Measurements from ENCODE around the gene PLA2G2F. TPM values are rescaled to one million over a fixed set of nuclear protein-coding genes. Genes with fewer than 3 reads are reported as not detected.
A peak's percentile ranks its signal among the peaks of the same experiment; 100 is the strongest.

PLA2G2F gene
- total RNA-seq, 2 experiments from 2014 or later: not detected

DNA sequence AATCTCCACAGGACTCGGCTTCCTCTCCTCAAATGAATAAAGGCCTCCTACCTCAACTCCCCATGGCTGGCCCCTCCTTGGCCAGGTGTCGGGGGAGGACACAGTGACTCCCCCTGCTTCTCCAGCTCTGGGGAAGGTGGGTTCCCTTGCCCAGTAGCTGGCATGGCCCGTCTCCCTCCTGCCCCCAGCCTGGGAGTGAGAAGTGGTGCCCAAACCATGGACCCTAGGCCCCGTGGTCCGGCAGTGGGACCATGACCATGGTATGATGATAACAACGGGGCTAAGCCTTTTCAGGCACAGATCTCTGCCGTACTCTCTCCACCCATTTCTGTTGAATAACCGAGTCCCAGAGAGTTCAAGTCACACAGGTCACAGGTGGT lies 11.2 kb downstream of the PLA2G2F start:
- CTCF ChIA-PET: interaction anchor here (2.2 to 5.8 kb wide), 2 partner anchors 49 to 232 kb away, joined by 8 to 74 read pairs; no protein-coding TSS in a partner anchor
- Mint-ChIP-seq H3K27ac (no peak overlapping the region), H3K4me3 (no peak overlapping the region), H3K27me3 (ENCODE audit: low read depth) (no peaks in the 10 kb centered on the region), H3K9me3 (ENCODE audit: insufficient read depth) (no peaks in the 10 kb centered on the region), H3K4me1 (ENCODE audit: low read depth) (peaks cover 19% of the 10 kb centered on the region), H3K36me3 (ENCODE audit: low read depth) (no peaks in the 10 kb centered on the region)
- POLR2A ChIA-PET: no interaction called here
- no peak for DNase-seq
- no peak for ATAC-seq

DNA sequence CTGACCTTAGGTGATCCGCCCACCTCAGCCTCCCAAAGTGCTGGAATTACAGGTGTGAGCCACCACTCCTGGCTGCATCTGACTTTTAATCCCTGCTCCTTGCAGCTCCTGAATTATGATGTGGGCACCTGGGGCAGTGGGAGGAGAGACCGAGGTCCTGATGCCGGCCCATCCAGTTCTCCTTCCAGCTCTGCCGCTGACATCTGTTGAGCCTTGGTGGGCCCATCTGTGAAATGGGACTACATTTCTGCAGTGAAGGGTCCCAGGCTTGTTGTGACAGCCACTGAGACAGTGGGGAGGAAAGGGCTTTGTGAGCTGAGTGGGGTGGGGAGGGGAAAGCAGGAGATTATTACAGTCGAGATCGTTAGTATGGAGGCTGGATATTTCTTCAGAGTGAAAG lies 11.8 kb downstream of the PLA2G2F start:
- CTCF ChIA-PET: interaction anchor here (1.0 to 5.8 kb wide), 6 partner anchors 37 to 284 kb away, joined by 3 to 74 read pairs (median 6); no protein-coding TSS in a partner anchor
- no peaks in the 10 kb centered on the region for H3K27me3 Mint-ChIP-seq (ENCODE audit: low read depth)
- DNase-seq: no peak
- peaks cover 19% of the 10 kb centered on the region for H3K4me1 Mint-ChIP-seq (ENCODE audit: low read depth)
- H3K36me3 Mint-ChIP-seq (ENCODE audit: low read depth): no peaks in the 10 kb centered on the region
- ATAC-seq: no peak
- no peak overlapping the region for H3K27ac Mint-ChIP-seq
- POLR2A ChIA-PET: no interaction called here
- no peaks in the 10 kb centered on the region for H3K9me3 Mint-ChIP-seq (ENCODE audit: insufficient read depth)
- H3K4me3 Mint-ChIP-seq: no peak overlapping the region

DNA sequence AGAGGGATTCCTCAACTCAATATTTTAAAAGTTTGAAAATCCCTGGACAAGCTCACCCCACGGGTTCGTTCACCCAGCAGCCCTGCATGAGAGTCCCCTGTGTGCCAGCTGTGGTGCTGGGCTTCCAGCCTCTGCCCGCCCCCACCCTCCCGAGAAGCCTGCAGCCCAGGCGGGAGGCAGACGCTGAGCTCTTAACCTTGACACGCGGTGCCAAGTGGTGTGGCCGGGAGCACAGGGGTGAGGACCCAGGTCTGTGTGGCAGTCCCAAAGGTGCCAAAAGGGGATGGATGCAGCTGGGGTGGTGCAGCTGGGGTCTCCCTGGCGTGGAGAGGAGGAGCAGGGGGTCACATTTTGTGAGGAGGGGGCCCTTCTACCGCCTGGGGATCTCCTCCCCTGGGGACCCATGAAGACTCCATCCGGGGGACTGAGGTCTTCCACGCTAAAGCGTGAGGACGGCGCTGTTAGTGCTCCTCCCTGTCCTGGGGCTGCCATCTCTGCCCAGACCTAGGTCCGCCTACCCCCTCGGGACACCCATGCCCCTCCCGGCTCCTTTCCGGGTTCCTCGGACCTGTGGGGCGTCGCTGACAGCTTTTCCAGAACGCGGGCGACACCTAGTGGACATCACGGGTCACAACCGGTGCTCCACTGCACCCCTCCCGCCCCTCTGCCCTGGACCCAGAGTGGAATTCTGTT lies 12.9 kb downstream of the PLA2G2F start:
- DNase-seq: peak; percentile 85
- Mint-ChIP-seq H3K36me3 (ENCODE audit: low read depth) (no peaks in the 10 kb centered on the region), H3K27ac (peak overlapping the region; percentile 80), H3K27me3 (ENCODE audit: low read depth) (no peaks in the 10 kb centered on the region), H3K9me3 (ENCODE audit: insufficient read depth) (no peaks in the 10 kb centered on the region), H3K4me1 (ENCODE audit: low read depth) (peaks cover 19% of the 10 kb centered on the region), H3K4me3 (peak overlapping the region; percentile 61)
- ATAC-seq: peak; percentile 93
- ChIA-PET CTCF (interaction anchor here (0.6 to 5.8 kb wide), 22 partner anchors 8 to 458 kb away, joined by 3 to 74 read pairs (median 4); partner anchors contain the start of gene OTUD3), POLR2A (interaction anchor here (0.6 kb wide), 1 partner anchor 175 kb away, joined by 3 read pairs; no protein-coding TSS in a partner anchor)

DNA sequence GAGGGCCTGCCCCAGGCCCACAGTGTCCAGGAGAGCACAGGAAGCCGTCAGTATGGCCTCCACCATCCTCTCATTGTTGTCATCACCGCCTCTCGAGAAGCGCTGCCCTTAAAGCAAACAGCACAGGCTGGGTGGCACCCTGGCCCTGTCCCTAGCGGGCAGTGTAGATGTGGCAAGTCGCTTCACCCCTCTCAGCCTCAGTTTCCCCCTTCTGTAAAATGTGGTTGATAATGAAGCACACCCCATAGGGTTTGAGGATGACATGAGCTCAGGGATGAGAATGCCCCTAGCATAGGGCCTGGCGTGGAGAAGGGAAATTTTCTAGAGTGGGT lies 13.4 kb downstream of the PLA2G2F start:
- DNase-seq (no peak), ATAC-seq (no peak)
- ChIA-PET CTCF (interaction anchor here (0.7 to 5.8 kb wide), 11 partner anchors 9 to 270 kb away, joined by 3 to 74 read pairs (median 6); partner anchors contain the start of gene OTUD3), POLR2A (interaction anchor here (0.6 kb wide), 1 partner anchor 175 kb away, joined by 3 read pairs; no protein-coding TSS in a partner anchor)
- Mint-ChIP-seq H3K27me3 (ENCODE audit: low read depth) (no peaks in the 10 kb centered on the region), H3K4me1 (ENCODE audit: low read depth) (peaks cover 19% of the 10 kb centered on the region), H3K4me3 (peak overlapping the region; percentile 61), H3K36me3 (ENCODE audit: low read depth) (no peaks in the 10 kb centered on the region), H3K27ac (no peak overlapping the region), H3K9me3 (ENCODE audit: insufficient read depth) (no peaks in the 10 kb centered on the region)

DNA sequence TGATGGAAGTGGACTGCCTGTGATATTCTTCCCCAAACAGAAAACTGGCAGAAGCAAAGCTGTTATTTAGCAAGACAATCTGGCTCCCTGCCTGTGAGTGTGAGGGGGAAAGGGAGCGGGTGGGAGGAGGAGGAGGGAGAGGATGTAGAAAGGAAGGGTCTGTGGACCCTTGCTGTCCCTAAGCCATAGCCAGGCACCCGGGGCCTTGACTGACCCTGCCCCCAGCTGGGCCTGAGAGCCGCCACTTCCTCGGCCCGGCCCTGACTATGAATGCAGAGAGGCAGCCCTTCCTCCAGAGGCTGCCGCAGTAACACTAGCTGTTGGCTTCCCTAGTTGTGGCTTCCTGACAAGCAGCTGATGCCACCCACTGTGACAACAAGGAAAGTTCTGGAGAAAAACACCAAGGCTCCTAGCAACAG lies 13.9 kb downstream of the PLA2G2F start:
- no peaks in the 10 kb centered on the region for H3K27me3 Mint-ChIP-seq (ENCODE audit: low read depth)
- no peaks in the 10 kb centered on the region for H3K36me3 Mint-ChIP-seq (ENCODE audit: low read depth)
- H3K27ac Mint-ChIP-seq: no peak overlapping the region
- ATAC-seq (no peak), DNase-seq (no peak)
- ChIA-PET CTCF (interaction anchor here (0.7 to 5.8 kb wide), 9 partner anchors 9 to 271 kb away, joined by 3 to 74 read pairs (median 6); partner anchors contain the start of gene OTUD3), POLR2A (interaction anchor here (0.6 kb wide), 1 partner anchor 176 kb away, joined by 3 read pairs; no protein-coding TSS in a partner anchor)
- no peaks in the 10 kb centered on the region for H3K9me3 Mint-ChIP-seq (ENCODE audit: insufficient read depth)
- H3K4me3 Mint-ChIP-seq: no peak overlapping the region
- peaks cover 19% of the 10 kb centered on the region for H3K4me1 Mint-ChIP-seq (ENCODE audit: low read depth)

DNA sequence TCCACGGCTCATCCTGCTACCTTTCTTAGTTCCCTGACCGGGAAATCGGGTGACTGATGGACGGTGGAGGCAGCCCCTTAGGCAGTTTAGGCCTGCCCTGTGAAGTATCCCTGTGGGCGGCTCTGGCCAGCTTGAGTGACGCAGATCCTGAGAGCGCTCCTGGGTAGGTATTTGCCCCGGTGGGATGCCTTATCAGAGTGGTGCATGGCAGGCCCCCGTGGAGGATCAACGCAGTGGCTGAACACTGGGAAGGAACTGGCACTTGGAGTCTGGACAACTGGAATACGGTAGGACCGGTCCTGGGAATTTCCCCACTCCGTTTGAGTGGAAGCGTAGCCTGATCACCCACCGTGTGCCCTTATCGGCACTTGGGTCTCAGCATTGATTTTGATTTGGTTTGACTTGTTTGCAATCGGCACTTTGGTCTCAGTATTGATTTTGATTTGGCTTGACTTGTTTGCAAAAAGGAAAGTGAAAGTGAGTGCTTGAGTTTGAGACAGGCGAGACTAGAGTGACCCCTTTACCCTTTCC lies 15.2 kb downstream of the PLA2G2F start:
- no peak overlapping the region for H3K4me3 Mint-ChIP-seq
- H3K36me3 Mint-ChIP-seq (ENCODE audit: low read depth): no peaks in the 10 kb centered on the region
- ChIA-PET CTCF (interaction anchor here (1.5 to 5.8 kb wide), 3 partner anchors 8 to 236 kb away, joined by 6 to 74 read pairs (median 17); no protein-coding TSS in a partner anchor), POLR2A (no interaction called here)
- ATAC-seq (no peak), DNase-seq (no peak)
- peak overlapping the region; percentile 51 for H3K27ac Mint-ChIP-seq
- H3K27me3 Mint-ChIP-seq (ENCODE audit: low read depth): no peaks in the 10 kb centered on the region
- H3K9me3 Mint-ChIP-seq (ENCODE audit: insufficient read depth): no peaks in the 10 kb centered on the region
- H3K4me1 Mint-ChIP-seq (ENCODE audit: low read depth): peaks cover 19% of the 10 kb centered on the region

DNA sequence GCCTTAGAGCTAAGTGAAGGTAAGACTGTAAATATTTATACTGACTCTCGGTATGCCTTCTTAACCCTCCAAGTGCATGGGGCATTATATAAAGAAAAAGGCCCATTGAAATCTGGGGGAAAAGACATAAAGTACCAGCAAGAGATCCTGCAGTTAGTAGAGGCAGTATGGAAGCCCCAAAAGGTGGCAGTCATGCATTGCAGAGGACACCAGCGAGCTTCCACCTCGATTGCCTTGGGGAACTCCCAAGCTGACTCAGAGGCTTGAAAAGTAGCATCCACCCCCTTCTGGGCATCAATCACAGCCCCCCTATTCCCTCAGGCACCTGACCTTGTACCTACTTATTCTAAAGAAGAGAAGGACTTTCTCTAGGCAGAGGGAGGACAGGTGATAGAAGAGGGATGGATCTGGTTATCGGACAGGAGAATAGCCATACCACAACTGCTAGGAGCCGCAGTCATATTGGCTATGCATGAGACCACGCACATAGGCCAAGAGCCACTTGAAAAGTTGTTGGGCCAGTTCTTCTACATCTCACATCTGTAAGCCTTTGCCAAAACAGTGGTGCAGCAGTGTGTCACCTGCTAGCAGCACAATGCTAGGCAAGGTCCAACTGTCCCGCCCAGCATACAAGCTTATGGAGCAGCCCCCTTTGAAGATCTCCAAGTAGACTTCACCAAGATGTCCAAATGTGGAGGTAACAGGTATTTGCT lies 19.4 kb downstream of the PLA2G2F start:
- H3K4me3 Mint-ChIP-seq: no peak overlapping the region
- H3K27me3 Mint-ChIP-seq (ENCODE audit: low read depth): no peaks in the 10 kb centered on the region
- ChIA-PET POLR2A (no interaction called here), CTCF (interaction anchor here (3.6 kb wide), 1 partner anchor 37 kb away, joined by 19 read pairs; no protein-coding TSS in a partner anchor)
- no peak overlapping the region for H3K27ac Mint-ChIP-seq
- DNase-seq (no peak), ATAC-seq (no peak)
- peaks cover 13% of the 10 kb centered on the region for H3K4me1 Mint-ChIP-seq (ENCODE audit: low read depth)
- H3K36me3 Mint-ChIP-seq (ENCODE audit: low read depth): peaks cover 5% of the 10 kb centered on the region
- H3K9me3 Mint-ChIP-seq (ENCODE audit: insufficient read depth): peaks cover 18% of the 10 kb centered on the region

DNA sequence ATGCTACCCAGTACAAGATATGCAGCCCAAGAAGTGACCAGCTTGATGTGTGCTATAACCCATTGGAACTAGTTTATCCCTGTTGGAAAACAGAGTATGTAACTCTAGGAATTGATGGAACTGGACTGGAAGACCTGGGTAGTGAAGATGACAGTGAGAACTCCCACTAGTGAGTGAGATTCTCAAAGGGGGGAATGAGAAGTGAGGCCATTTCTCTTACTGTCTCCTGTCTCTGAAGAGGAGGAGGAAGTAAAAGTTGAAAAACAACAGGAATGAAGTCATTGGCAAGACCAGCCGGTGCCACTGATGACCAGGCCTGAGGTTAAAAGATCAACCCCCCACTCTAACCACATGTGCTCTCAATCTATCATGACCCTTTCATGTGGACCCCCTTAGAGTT lies 20.9 kb downstream of the PLA2G2F start:
- ChIA-PET CTCF (interaction anchor here (3.6 kb wide), 1 partner anchor 35 kb away, joined by 19 read pairs; no protein-coding TSS in a partner anchor), POLR2A (interaction anchor here (0.9 kb wide), 1 partner anchor 138 kb away, joined by 4 read pairs; no protein-coding TSS in a partner anchor)
- Mint-ChIP-seq H3K4me1 (ENCODE audit: low read depth) (no peaks in the 10 kb centered on the region), H3K9me3 (ENCODE audit: insufficient read depth) (peaks cover 18% of the 10 kb centered on the region), H3K36me3 (ENCODE audit: low read depth) (peaks cover 5% of the 10 kb centered on the region), H3K4me3 (no peak overlapping the region), H3K27me3 (ENCODE audit: low read depth) (peaks cover 4% of the 10 kb centered on the region), H3K27ac (no peak overlapping the region)
- no peak for ATAC-seq
- DNase-seq: no peak

DNA sequence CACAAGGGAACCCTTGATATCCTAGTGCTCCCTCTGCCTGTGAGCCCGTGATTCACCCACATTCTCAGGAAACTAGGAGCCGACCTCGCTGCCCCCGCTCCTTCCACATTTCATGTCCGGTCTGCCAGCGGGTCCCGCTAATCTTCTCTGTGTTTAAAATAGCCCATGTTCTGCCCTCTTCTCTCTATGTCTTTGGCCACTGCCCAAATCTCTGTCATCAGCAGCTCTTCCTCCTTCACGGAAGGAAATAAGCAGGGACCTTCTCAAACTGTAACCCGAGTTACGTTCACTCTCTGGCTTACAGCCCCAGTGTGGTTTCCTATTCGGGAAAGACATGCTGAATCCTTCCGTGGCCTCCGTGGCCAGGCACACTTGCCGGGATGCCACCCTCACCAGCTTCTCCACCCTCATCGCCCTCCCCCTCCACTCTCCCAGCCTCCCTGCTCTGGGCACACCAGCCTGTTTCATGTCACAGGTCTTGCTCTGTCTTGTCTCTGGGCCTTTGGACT lies 25.6 kb downstream of the PLA2G2F start:
- CTCF ChIA-PET: interaction anchor here (1.0 to 5.3 kb wide), 3 partner anchors 14 to 29 kb away, joined by 4 to 61 read pairs (median 8); no protein-coding TSS in a partner anchor
- no peak overlapping the region for H3K4me3 Mint-ChIP-seq
- no peak overlapping the region for H3K27ac Mint-ChIP-seq
- POLR2A ChIA-PET: interaction anchor here (1.0 kb wide), 1 partner anchor 22 kb away, joined by 5 read pairs; no protein-coding TSS in a partner anchor
- H3K36me3 Mint-ChIP-seq (ENCODE audit: low read depth): peaks cover 5% of the 10 kb centered on the region
- ATAC-seq: no peak
- peaks cover 12% of the 10 kb centered on the region for H3K27me3 Mint-ChIP-seq (ENCODE audit: low read depth)
- H3K9me3 Mint-ChIP-seq (ENCODE audit: insufficient read depth): peaks cover 18% of the 10 kb centered on the region
- H3K4me1 Mint-ChIP-seq (ENCODE audit: low read depth): no peaks in the 10 kb centered on the region
- no peak for DNase-seq

DNA sequence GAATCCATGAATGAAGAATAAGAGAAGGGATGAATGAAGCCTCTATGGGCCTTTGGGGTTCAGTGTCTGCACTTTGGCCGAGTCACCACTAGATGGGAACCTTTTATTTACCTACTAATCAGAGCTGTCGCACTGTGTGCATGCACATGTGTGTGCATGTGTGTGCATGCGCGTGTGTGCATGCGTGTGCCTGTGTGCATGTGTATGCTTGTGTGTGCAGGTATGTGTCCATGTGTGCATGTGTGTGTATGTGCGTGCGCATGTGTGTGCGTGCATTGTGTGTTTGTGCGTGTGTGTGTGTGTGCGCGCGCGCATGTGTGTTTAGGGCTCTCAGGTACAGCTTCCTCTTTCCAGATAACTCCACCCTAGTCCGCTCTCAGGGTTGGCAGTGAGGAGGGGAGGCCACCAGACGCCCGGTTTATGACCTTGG lies 26.4 kb downstream of the PLA2G2F start:
- no peak for ATAC-seq
- Mint-ChIP-seq H3K4me1 (ENCODE audit: low read depth) (no peaks in the 10 kb centered on the region), H3K36me3 (ENCODE audit: low read depth) (peaks cover 5% of the 10 kb centered on the region), H3K9me3 (ENCODE audit: insufficient read depth) (peaks cover 14% of the 10 kb centered on the region), H3K4me3 (no peak overlapping the region), H3K27ac (no peak overlapping the region), H3K27me3 (ENCODE audit: low read depth) (peaks cover 12% of the 10 kb centered on the region)
- peak; percentile 30 for DNase-seq
- POLR2A ChIA-PET: interaction anchor here (1.0 to 2.0 kb wide), 2 partner anchors 13 to 22 kb away, joined by 5 to 6 read pairs; no protein-coding TSS in a partner anchor
- CTCF ChIA-PET: interaction anchor here (0.8 to 5.3 kb wide), 6 partner anchors 14 to 48 kb away, joined by 3 to 61 read pairs (median 5); no protein-coding TSS in a partner anchor

DNA sequence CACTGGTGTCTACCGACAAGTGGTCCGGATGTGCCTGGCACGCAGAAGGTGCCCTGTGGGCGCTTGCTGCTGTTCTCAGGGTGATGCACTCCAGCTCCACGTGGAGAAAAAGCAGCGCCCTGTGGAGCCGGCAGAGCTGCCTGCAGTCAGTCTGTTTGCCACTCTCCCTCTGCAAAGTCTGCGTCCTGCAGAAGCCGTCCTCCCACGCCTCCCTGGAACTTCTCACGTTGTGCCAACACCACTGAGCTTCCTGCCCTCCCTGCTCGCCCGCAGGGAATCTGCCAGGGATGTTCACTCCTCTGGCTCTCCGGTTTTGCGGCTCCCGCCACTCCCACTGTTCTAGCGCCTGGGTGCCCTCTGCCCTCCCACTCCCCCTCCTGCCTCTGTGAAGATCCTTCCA lies 26.9 kb downstream of the PLA2G2F start:
- Mint-ChIP-seq H3K4me1 (ENCODE audit: low read depth) (peaks cover under 1% of the 10 kb centered on the region), H3K27ac (no peak overlapping the region), H3K9me3 (ENCODE audit: insufficient read depth) (peaks cover 12% of the 10 kb centered on the region), H3K4me3 (no peak overlapping the region), H3K27me3 (ENCODE audit: low read depth) (peaks cover 12% of the 10 kb centered on the region), H3K36me3 (ENCODE audit: low read depth) (peaks cover 5% of the 10 kb centered on the region)
- DNase-seq: no peak
- POLR2A ChIA-PET: interaction anchor here (1.0 to 2.0 kb wide), 2 partner anchors 13 to 21 kb away, joined by 5 to 6 read pairs; no protein-coding TSS in a partner anchor
- CTCF ChIA-PET: interaction anchor here (0.8 to 5.3 kb wide), 7 partner anchors 13 to 329 kb away, joined by 3 to 61 read pairs (median 5); no protein-coding TSS in a partner anchor
- no peak for ATAC-seq

All from activated CD8-positive, alpha-beta T cell treated with anti-CD3 and anti-CD28 coated beads, Interleukin-2, amount 10 ng/mL, durations not matched to agents 7 days and 5 days (primary cell).